A549 (cell line): ENCODE measurements around the gene DOCK6. TPM values are rescaled to one million over a fixed set of nuclear protein-coding genes. Genes with fewer than 3 reads are reported as not detected.

Experiments used
- ATAC-seq, 2 experiments: fragments of 200-7000 bp in 1 of 2; fragments of >200 bp in 1 of 2; cut with Nextera tagmentation in 1 of 2; cut with Tn5 transposase in 1 of 2; 3 replicates each; pipeline versions ENCODE4 v1.8.0 to v1.9.1; 2018 to 2020; ENCODE audit warnings: mild to moderate bottlenecking in 1 of 2, moderate library complexity in 1 of 2
- CTCF ChIA-PET: fragments of 300-600 bp; sonication (Branson Sonifier 250); formaldehyde crosslinking; extraction: SDS; loops from one replicate; lab custom pipeline; 2021; ENCODE audit warnings: antibody characterized with exemption, inconsistent platforms; lab: Yijun Ruan, JAX
- POLR2A ChIA-PET: fragments of 350-600 bp; formaldehyde crosslinking; extraction: SDS; loops from one replicate; lab custom pipeline; 2021; ENCODE audit warnings: antibody characterized with exemption, inconsistent platforms; lab: Yijun Ruan, JAX
- DNase-seq, 2 experiments: peaks; one replicate each; pipeline versions ENCODE4 v3.0.0 to v3.0.0-alpha.2; 2011 to 2016; ENCODE audit warnings: low read depth in 1 of 2, low spot score in 1 of 2
- FAIRE-seq: peaks from 2 replicates; lab custom pipeline; 2011; peaks lifted over from hg19 to GRCh38; lab: Jason Lieb, UNC
- H3K27ac ChIP-seq, 2 experiments: fragments of >200 bp; sonication (Bioruptor Twin); formaldehyde crosslinking; 3 replicates each; pipeline ENCODE4 v1.5.1; 2016 to 2017
- H3K4me1 ChIP-seq: fragments of >200 bp; sonication (Bioruptor Twin); formaldehyde crosslinking; 3 replicates; pipeline ENCODE4 v1.6.1; 2016
- H3K4me2 ChIP-seq: fragments of >200 bp; sonication (Bioruptor Twin); formaldehyde crosslinking; 3 replicates; pipeline ENCODE4 v1.6.1; 2016
- H3K4me3 ChIP-seq: fragments of >200 bp; sonication (Bioruptor Twin); formaldehyde crosslinking; 3 replicates; pipeline ENCODE4 v1.5.1; 2016
- H3K9me3 ChIP-seq: fragments of >200 bp; sonication (Bioruptor Twin); formaldehyde crosslinking; 3 replicates; pipeline ENCODE4 v1.6.1; 2016
- ATOH8 ChIP-seq: fragments of 250-450 bp; sonication (Bioruptor Pico); IDR thresholded peaks from 2 replicates; pipeline ENCODE4 v1.5.0; 2020; ENCODE audit warnings: low read depth, mild to moderate bottlenecking, moderate library complexity
- CHD4 ChIP-seq: fragments of 200-600 bp; sonication (generic); IDR thresholded peaks from 2 replicates; pipeline ENCODE4 v1.6.1; 2016; ENCODE audit warnings: antibody characterized with exemption, mild to moderate bottlenecking, borderline replicate concordance
- EHMT2 ChIP-seq: fragments of 200-600 bp; sonication (generic); IDR thresholded peaks from 2 replicates; pipeline ENCODE4 v1.6.1; 2016; ENCODE audit warnings: antibody characterized with exemption, low read depth, mild to moderate bottlenecking, moderate library complexity
- ESRRA ChIP-seq: fragments of 150-350 bp; IDR thresholded peaks from 2 replicates; pipeline ENCODE4 v1.6.1; 2014; ENCODE audit warnings: mild to moderate bottlenecking, low read length, borderline replicate concordance
- FOXS1 ChIP-seq: fragments of 250-450 bp; sonication (Bioruptor Pico); IDR thresholded peaks from 2 replicates; pipeline ENCODE4 v1.5.0; 2020; ENCODE audit warnings: mild to moderate bottlenecking, moderate library complexity
- GATA3 ChIP-seq: IDR thresholded peaks from 2 replicates; pipeline ENCODE4 v1.6.1; 2012; ENCODE audit warnings: borderline replicate concordance
- HOXB13 ChIP-seq: fragments of 250-450 bp; sonication (Bioruptor Pico); IDR thresholded peaks from 2 replicates; pipeline ENCODE4 v1.5.0; 2020; ENCODE audit warnings: low read depth, mild to moderate bottlenecking, moderate library complexity
- KDM1A ChIP-seq: fragments of 200-600 bp; sonication (generic); IDR thresholded peaks from 2 replicates; pipeline ENCODE4 v1.6.1; 2016; ENCODE audit warnings: low read depth, mild to moderate bottlenecking
- KDM5A ChIP-seq: fragments of 200-600 bp; sonication (generic); IDR thresholded peaks from 2 replicates; pipeline ENCODE4 v1.6.1; 2016; ENCODE audit warnings: antibody characterized with exemption, mild to moderate bottlenecking
- NFE2L2 ChIP-seq: fragments of 150-350 bp; conservative IDR thresholded peaks from 2 replicates; pipeline ENCODE4 v1.6.1; 2014; ENCODE audit warnings: low read length
- NPAS2 ChIP-seq: fragments of 250-450 bp; sonication (Bioruptor Pico); IDR thresholded peaks from 2 replicates; pipeline ENCODE4 v1.8.0; 2022; ENCODE audit warnings: mild to moderate bottlenecking, moderate library complexity, borderline replicate concordance
- NR3C1 ChIP-seq: fragments of >200 bp; sonication (Bioruptor Twin); formaldehyde crosslinking; IDR thresholded peaks from 3 replicates; pipeline ENCODE4 v1.6.1; 2017
- PHF8 ChIP-seq: fragments of 200-600 bp; sonication (generic); IDR thresholded peaks from 2 replicates; pipeline ENCODE4 v1.6.1; 2016; ENCODE audit warnings: low read depth, mild to moderate bottlenecking, antibody characterized with exemption, moderate library complexity, borderline replicate concordance
- POLR2A ChIP-seq: IDR thresholded peaks from 2 replicates; pipeline ENCODE4 v1.6.1; 2012; ENCODE audit warnings: mild to moderate bottlenecking, low read length
- POLR2AphosphoS2 ChIP-seq: conservative IDR thresholded peaks from 2 replicates; pipeline ENCODE4 v1.6.1; 2012; ENCODE audit warnings: low read length, improper control_type of control experiment, inconsistent platforms
- RAD21 ChIP-seq, 2 experiments: fragments of >200 bp in 1 of 2; sonication (Bioruptor Twin) in 1 of 2; formaldehyde crosslinking in 1 of 2; IDR thresholded peaks in 1 of 2; conservative IDR thresholded peaks in 1 of 2; 2 replicates in 1 of 2; 3 replicates in 1 of 2; pipeline ENCODE4 v1.6.1; 2012 to 2018; ENCODE audit warnings: inconsistent platforms in 1 of 2
- RFX5 ChIP-seq: fragments of 450-650 bp; IDR thresholded peaks from 2 replicates; pipeline ENCODE4 v1.7.1; 2014; ENCODE audit warnings: antibody characterized with exemption, mild to moderate bottlenecking, moderate library complexity
- RNF2 ChIP-seq: fragments of 200-600 bp; sonication (generic); IDR thresholded peaks from 2 replicates; pipeline ENCODE4 v1.6.1; 2016; ENCODE audit warnings: low read depth, mild to moderate bottlenecking, antibody characterized with exemption, moderate library complexity, borderline replicate concordance
- SMC3 ChIP-seq: fragments of >200 bp; sonication (Bioruptor Twin); formaldehyde crosslinking; IDR thresholded peaks from 3 replicates; pipeline ENCODE4 v1.6.1; 2018; ENCODE audit warnings: inconsistent platforms
- SREBF2 ChIP-seq: fragments of 450-650 bp; IDR thresholded peaks from 2 replicates; pipeline ENCODE4 v1.6.1; 2014; ENCODE audit warnings: mild to moderate bottlenecking, moderate library complexity
- TFCP2L1 ChIP-seq: fragments of 250-450 bp; sonication (Bioruptor Pico); IDR thresholded peaks from 2 replicates; pipeline ENCODE4 v1.5.0; 2021; ENCODE audit warnings: mild to moderate bottlenecking
- TP53 ChIP-seq: fragments of 250-450 bp; sonication (Bioruptor Pico); IDR thresholded peaks from 2 replicates; pipeline ENCODE4 v1.5.0; 2021; ENCODE audit warnings: mild to moderate bottlenecking, moderate library complexity
- ZC3H11A ChIP-seq: fragments of 450-650 bp; IDR thresholded peaks from 2 replicates; pipeline ENCODE4 v1.6.1; 2014; ENCODE audit warnings: antibody characterized with exemption, mild to moderate bottlenecking
- ZFP36 ChIP-seq: fragments of 450-650 bp; IDR thresholded peaks from 2 replicates; pipeline ENCODE4 v1.6.1; 2014; ENCODE audit warnings: borderline replicate concordance; ENCODE audit not compliant: partially characterized antibody
- ZNF302 ChIP-seq: fragments of 250-450 bp; sonication (Bioruptor Pico); IDR thresholded peaks from 2 replicates; pipeline ENCODE4 v1.9.0; 2021; ENCODE audit warnings: inconsistent platforms, mild to moderate bottlenecking, moderate library complexity
- WGBS: methylation state at CpG from one replicate; pipeline ENCODE4 v1.1.6; 2017; ENCODE audit errors: missing lambda C conversion rate; 5-methylcytosine and 5-hydroxymethylcytosine counted together
- polyA plus RNA-seq, 4 experiments: library from polyadenylated mRNA; depleted of rRNA in 3 of 4; stranded (reverse); fragments of >200 nt; fragmentation: RNase III in 1 of 4; extraction: RNeasy Plus Mini Kit Qiagen cat#74134 plus additional on column Dnase treatment in 1 of 4; gene quantifications; 2 replicates in 3 of 4; 3 replicates in 1 of 4; pipeline ENCODE4 v1.2.3, GENCODE V29; 2011 to 2017

The DOCK6 gene
- polyA plus RNA-seq, 2 of the 4 experiments (the other 2 are of a cell fraction) = 7.6 to 8.0 TPM

GRCh38 chr19:11288349-11288748 is 26.0 kb upstream of the DOCK6 start:
- ChIA-PET POLR2A (no interaction called here), CTCF (interaction anchor here (1.1 to 1.8 kb wide), 4 partner anchors 21 to 194 kb away, joined by 3 to 7 read pairs (median 4); partner anchors contain the start of gene TMEM205)
- Histone ChIP-seq H3K9me3 (no peaks in the 10 kb centered on the region), H3K27ac (no peak overlapping the region), H3K4me2 (no peak overlapping the region), H3K4me1 (no peaks in the 10 kb centered on the region), H3K4me3 (no peak overlapping the region)
- FAIRE-seq (no peak), DNase-seq (peak; percentile 25 to 32), ATAC-seq (peak in 1 of 2 experiments; percentile 50; a peak in 1 of 6 replicates)
- TF ChIP-seq RAD21 (conservative IDR thresholded peaks at IDR 0.05 in 1 of 2, IDR thresholded peaks at IDR 0.05 in 1 of 2) (peak; percentile 14 to 30; a peak in 2 of 5 replicates), SMC3 (0 out of 3 replicates have a peak, but pooled peaks have one; percentile 19), ATOH8 (CRISPR knock-in tag) (no peak)
- WGBS = 70% methylated on average over 7 of the region's 7 CpGs

GRCh38 chr19:11286312-11286974 is 24.1 kb upstream of the DOCK6 start:
- POLR2A ChIA-PET = no interaction called here
- no peaks in the 10 kb centered on the region for H3K4me1 ChIP-seq
- no peak overlapping the region for H3K4me3 ChIP-seq
- ATAC-seq = no peak
- no peaks in the 10 kb centered on the region for H3K9me3 ChIP-seq
- no peak overlapping the region for H3K27ac ChIP-seq
- TF ChIP-seq POLR2AphosphoS2 = no peak
- TF ChIP-seq RNF2 = no peak
- TF ChIP-seq CHD4 = no peak
- no peak for TF ChIP-seq SREBF2
- no peak for TF ChIP-seq ZFP36
- TF ChIP-seq PHF8 = no peak
- TF ChIP-seq KDM5A = no peak
- no peak for TF ChIP-seq ESRRA
- TF ChIP-seq EHMT2 = no peak
- TF ChIP-seq ZNF302 (CRISPR knock-in tag) = no peak
- no peak for TF ChIP-seq POLR2A
- TF ChIP-seq GATA3 = no peak
- no peak for TF ChIP-seq TFCP2L1
- TF ChIP-seq NPAS2 (CRISPR knock-in tag) = no peak
- TF ChIP-seq, all 56 proteins: peak for 0
- no peak overlapping the region for H3K4me2 ChIP-seq
- 80% methylated on average over 6 of the region's 6 CpGs for WGBS
- CTCF ChIA-PET = interaction anchor here (0.6 to 1.2 kb wide), 4 partner anchors 95 to 702 kb away, joined by 3 read pairs; no protein-coding TSS in a partner anchor
- DNase-seq (no peak), FAIRE-seq (no peak)

- H3K4me1 ChIP-seq = no peaks in the 10 kb centered on the region
- no peak overlapping the region for H3K4me2 ChIP-seq
- ChIA-PET POLR2A (no interaction called here), CTCF (interaction anchor here (2.0 kb wide), 1 partner anchor 10 kb away, joined by 6 read pairs; no protein-coding TSS in a partner anchor)
- no peaks in the 10 kb centered on the region for H3K9me3 ChIP-seq
- TF ChIP-seq POLR2A = no peak
- TF ChIP-seq KDM5A = no peak
- TF ChIP-seq RFX5 = no peak
- TF ChIP-seq SMC3 = no peak
- no peak for TF ChIP-seq NFE2L2
- TF ChIP-seq ZC3H11A = no peak
- TF ChIP-seq KDM1A = no peak
- no peak for TF ChIP-seq FOXS1 (CRISPR knock-in tag)
- TF ChIP-seq NR3C1 = no peak
- TF ChIP-seq HOXB13 = no peak
- no peak for TF ChIP-seq TP53 (CRISPR knock-in tag)
- TF ChIP-seq RNF2 = no peak
- H3K27ac ChIP-seq = no peak overlapping the region
- FAIRE-seq (no peak), ATAC-seq (no peak), DNase-seq (no peak)
- no peak overlapping the region for H3K4me3 ChIP-seq
- 76% methylated on average over 5 of the region's 6 CpGs for WGBS
Observed at GRCh38 chr19:11284515-11284914, 22.2 kb upstream of the DOCK6 start.
